Loucy (cell line): Measurements from ENCODE around the gene PUM2.
"Not testable (repeated sequence)": the region's sequence is repeated elsewhere in the genome, so short reads cannot be mapped to it uniquely, and the experiment has no call there.

ENCODE experiments used
- H2AFZ ChIP-seq: fragments of 200-600 bp; sonication (generic); 2 replicates; pipeline ENCODE4 v1.6.0; 2016; ENCODE audit warnings: antibody characterized with exemption, mild to moderate bottlenecking, low read length, moderate library complexity
- H3F3A ChIP-seq: fragments of 200-600 bp; 2 replicates; pipeline ENCODE4 v1.6.0; 2016; ENCODE audit warnings: antibody characterized with exemption, low read depth, mild to moderate bottlenecking
- H3K27me3 ChIP-seq: fragments of 200-600 bp; sonication (generic); 2 replicates; pipeline ENCODE4 v1.6.1; 2014; ENCODE audit warnings: low read length, mild to moderate bottlenecking; ENCODE audit not compliant: insufficient read depth, poor library complexity, severe bottlenecking
- H3K36me3 ChIP-seq: fragments of 200-600 bp; sonication (generic); 2 replicates; pipeline ENCODE4 v1.6.1; 2016; ENCODE audit warnings: low read length; ENCODE audit not compliant: insufficient read depth
- H3K4me1 ChIP-seq: fragments of 200-600 bp; sonication (generic); 2 replicates; pipeline ENCODE4 v1.5.1; 2014; ENCODE audit warnings: low read length, mild to moderate bottlenecking; ENCODE audit not compliant: insufficient read depth, poor library complexity, severe bottlenecking
- H3K4me2 ChIP-seq: fragments of 200-600 bp; sonication (generic); 2 replicates; pipeline ENCODE4 v1.6.0; 2014; ENCODE audit warnings: antibody characterized with exemption, low read length, low read depth, mild to moderate bottlenecking; ENCODE audit not compliant: poor library complexity, severe bottlenecking
- H3K4me3 ChIP-seq: fragments of 200-600 bp; sonication (generic); 2 replicates; pipeline ENCODE4 v1.5.1; 2014; ENCODE audit warnings: low read length, mild to moderate bottlenecking, mixed read lengths; ENCODE audit not compliant: poor library complexity, severe bottlenecking
- H3K79me2 ChIP-seq: fragments of 200-600 bp; sonication (generic); 2 replicates; pipeline ENCODE4 v1.6.1; 2014; ENCODE audit warnings: low read length; ENCODE audit not compliant: insufficient read depth
- H3K9ac ChIP-seq: fragments of 200-600 bp; sonication (generic); 2 replicates; pipeline ENCODE4 v1.6.0; 2014; ENCODE audit warnings: mild to moderate bottlenecking, low read depth, low read length, moderate library complexity; ENCODE audit not compliant: poor library complexity, severe bottlenecking
- H3K9me2 ChIP-seq: fragments of 200-600 bp; sonication (generic); replicated peaks from 2 replicates; pipeline ENCODE4 v1.6.1; 2016; ENCODE audit warnings: low read depth, low read length, mixed read lengths
- H3K9me3 ChIP-seq: fragments of 200-600 bp; sonication (generic); 2 replicates; pipeline ENCODE4 v1.6.1; 2014; ENCODE audit warnings: mild to moderate bottlenecking, antibody characterized with exemption, low read length, low read depth; ENCODE audit not compliant: insufficient read depth
- H4K20me1 ChIP-seq: fragments of 200-600 bp; sonication (generic); 2 replicates; pipeline ENCODE4 v1.6.0; 2014; ENCODE audit warnings: antibody characterized with exemption, low read length, mild to moderate bottlenecking; ENCODE audit not compliant: insufficient read depth, poor library complexity, severe bottlenecking
- CTCF ChIP-seq: fragments of 200-600 bp; sonication (generic); conservative IDR thresholded peaks from 2 replicates; pipeline ENCODE4 v1.5.1; 2014; ENCODE audit warnings: mild to moderate bottlenecking, antibody characterized with exemption, low read length
- EZH2phosphoT487 ChIP-seq: fragments of 200-600 bp; IDR thresholded peaks from 2 replicates; pipeline ENCODE4 v1.6.1; 2018; ENCODE audit warnings: antibody characterized with exemption, mild to moderate bottlenecking, moderate library complexity, borderline replicate concordance

The PUM2 gene

DNA sequence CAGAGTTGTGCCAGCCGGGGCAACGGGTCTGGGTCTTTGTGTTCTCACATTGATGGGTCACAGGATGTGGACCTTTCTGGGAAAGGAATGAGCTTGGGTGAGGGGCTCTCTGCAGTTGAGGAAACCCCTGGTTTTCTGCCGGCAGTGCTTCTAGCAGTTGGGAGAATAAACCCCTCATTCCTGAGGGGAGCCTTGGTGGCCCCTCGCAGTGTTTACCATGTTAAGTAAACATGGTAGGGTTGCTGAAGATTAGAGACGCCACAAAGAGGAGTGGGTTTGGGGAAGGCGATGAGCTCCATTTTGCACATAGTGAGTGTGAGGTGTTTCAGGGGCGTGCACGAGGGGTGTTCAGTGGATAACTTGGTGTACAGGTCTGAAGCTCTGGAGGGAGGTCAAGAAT lies 27.7 kb upstream of the PUM2 start:
- no peaks in the 10 kb centered on the region for H4K20me1 ChIP-seq

DNA sequence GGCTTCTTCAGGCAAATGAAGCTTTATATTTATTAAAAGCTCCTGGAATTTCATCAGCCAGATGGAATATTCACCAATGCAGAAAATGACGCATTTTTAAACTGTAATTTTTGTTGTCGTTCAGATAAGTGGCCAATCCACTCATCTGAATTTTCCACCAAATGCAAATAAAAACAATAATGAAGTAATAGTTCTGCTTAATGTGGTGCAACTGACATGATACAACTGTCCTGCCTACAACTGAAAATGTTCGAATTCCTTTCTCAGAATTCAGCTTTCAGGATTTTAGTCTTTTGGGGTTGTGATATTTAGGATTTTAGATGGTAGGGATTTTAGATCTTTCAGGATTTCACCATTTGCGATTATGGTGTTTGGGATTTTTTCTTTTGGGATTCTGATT lies 27.1 kb upstream of the PUM2 start:
- no peaks in the 10 kb centered on the region for H3K79me2 ChIP-seq
- no peaks in the 10 kb centered on the region for H3K9me2 ChIP-seq
- no peaks in the 10 kb centered on the region for H3K36me3 ChIP-seq
- H3K4me2 ChIP-seq = no peak overlapping the region
- H4K20me1 ChIP-seq = no peaks in the 10 kb centered on the region
- no peaks in the 10 kb centered on the region for H3K9me3 ChIP-seq
- no peak overlapping the region for H3K4me3 ChIP-seq
- no peaks in the 10 kb centered on the region for H3F3A ChIP-seq
- no peak overlapping the region for H2AFZ ChIP-seq
- H3K27me3 ChIP-seq = no peaks in the 10 kb centered on the region
- no peak overlapping the region for H3K9ac ChIP-seq
- TF ChIP-seq CTCF (no peak), EZH2phosphoT487 (no peak)
- H3K4me1 ChIP-seq = no peaks in the 10 kb centered on the region

More for the DNA sequence above, 27.7 kb upstream of the PUM2 start:
- Histone ChIP-seq H3K79me2 (no peaks in the 10 kb centered on the region), H3K27me3 (no peaks in the 10 kb centered on the region), H3F3A (no peaks in the 10 kb centered on the region), H2AFZ (no peak overlapping the region), H3K9me2 (no peaks in the 10 kb centered on the region), H3K4me3 (no peak overlapping the region), H3K4me2 (no peak overlapping the region), H3K9me3 (no peaks in the 10 kb centered on the region), H3K4me1 (no peaks in the 10 kb centered on the region), H3K9ac (no peak overlapping the region), H3K36me3 (no peaks in the 10 kb centered on the region)
- TF ChIP-seq EZH2phosphoT487 (no peak), CTCF (no peak)

- not testable (repeated sequence) for H3K79me2 ChIP-seq, H3K4me2 ChIP-seq, H3K36me3 ChIP-seq, H3K4me1 ChIP-seq, H3K27me3 ChIP-seq, H3K9me3 ChIP-seq, H2AFZ ChIP-seq, H4K20me1 ChIP-seq, H3F3A ChIP-seq, H3K9ac ChIP-seq, H3K4me3 ChIP-seq, H3K9me2 ChIP-seq
These were observed 24.3 kb upstream of the PUM2 start for GRCh38 chr2:20374982-20375381.

DNA sequence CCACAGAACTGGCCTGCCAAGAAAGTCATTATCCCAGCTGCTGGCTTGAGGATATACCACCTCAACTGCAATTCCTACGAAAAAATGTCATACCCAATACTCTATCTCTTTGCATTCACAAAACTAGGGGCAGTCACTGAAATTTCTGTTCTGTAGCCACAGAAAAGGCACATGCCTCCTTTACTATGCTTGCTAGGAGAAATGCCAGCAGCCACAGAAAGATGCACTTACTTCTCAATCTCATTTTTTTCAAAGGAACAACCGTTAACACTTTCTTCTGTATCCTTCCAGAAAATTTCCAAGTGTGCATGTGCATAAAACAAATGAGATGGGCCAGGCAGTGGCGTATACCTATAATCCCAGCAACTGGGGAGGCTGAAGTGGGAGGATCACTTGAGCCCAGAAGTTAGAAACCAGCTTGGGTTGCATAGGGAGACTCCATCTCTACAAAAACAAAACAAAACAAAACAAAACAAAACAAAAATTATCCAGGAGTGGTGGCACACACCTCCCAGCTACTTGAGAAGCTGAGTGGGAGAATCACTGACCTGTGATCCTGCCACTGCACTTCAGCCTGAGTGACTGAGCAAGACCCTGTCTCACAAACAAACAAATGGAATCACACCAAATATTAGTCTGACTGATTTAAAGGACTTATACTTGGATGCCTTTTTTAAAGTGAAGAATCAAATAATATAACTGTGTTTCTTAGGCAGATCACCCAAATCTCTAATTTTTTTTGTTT lies 22.4 kb upstream of the PUM2 start:
- no peaks in the 10 kb centered on the region for H4K20me1 ChIP-seq
- H3K4me1 ChIP-seq = no peaks in the 10 kb centered on the region
- H3K9me3 ChIP-seq = no peaks in the 10 kb centered on the region; the same call in 1 of the 2 replicates
- no peaks in the 10 kb centered on the region for H3K9me2 ChIP-seq
- H2AFZ ChIP-seq = no peak overlapping the region
- H3K27me3 ChIP-seq = no peaks in the 10 kb centered on the region
- H3F3A ChIP-seq = no peaks in the 10 kb centered on the region
- no peak overlapping the region for H3K4me2 ChIP-seq
- no peak overlapping the region for H3K4me3 ChIP-seq
- H3K9ac ChIP-seq = no peak overlapping the region
- TF ChIP-seq EZH2phosphoT487 (no peak), CTCF (no peak)
- H3K79me2 ChIP-seq = no peaks in the 10 kb centered on the region
- no peaks in the 10 kb centered on the region for H3K36me3 ChIP-seq
